ENCODE data around the gene MT2A. TPM values are rescaled to one million over a fixed set of nuclear protein-coding genes. Genes with fewer than 3 reads are reported as not detected.

The MT2A gene
- 24.8 TPM for polyA plus RNA-seq (2013, experiment 1 of 4)
- 3.4 TPM for polyA plus RNA-seq (2013, experiment 2 of 4)
- 10.2 TPM for polyA plus RNA-seq (2013, experiment 3 of 4)
- 11.5 TPM for polyA plus RNA-seq (2013, experiment 4 of 4)

DNA sequence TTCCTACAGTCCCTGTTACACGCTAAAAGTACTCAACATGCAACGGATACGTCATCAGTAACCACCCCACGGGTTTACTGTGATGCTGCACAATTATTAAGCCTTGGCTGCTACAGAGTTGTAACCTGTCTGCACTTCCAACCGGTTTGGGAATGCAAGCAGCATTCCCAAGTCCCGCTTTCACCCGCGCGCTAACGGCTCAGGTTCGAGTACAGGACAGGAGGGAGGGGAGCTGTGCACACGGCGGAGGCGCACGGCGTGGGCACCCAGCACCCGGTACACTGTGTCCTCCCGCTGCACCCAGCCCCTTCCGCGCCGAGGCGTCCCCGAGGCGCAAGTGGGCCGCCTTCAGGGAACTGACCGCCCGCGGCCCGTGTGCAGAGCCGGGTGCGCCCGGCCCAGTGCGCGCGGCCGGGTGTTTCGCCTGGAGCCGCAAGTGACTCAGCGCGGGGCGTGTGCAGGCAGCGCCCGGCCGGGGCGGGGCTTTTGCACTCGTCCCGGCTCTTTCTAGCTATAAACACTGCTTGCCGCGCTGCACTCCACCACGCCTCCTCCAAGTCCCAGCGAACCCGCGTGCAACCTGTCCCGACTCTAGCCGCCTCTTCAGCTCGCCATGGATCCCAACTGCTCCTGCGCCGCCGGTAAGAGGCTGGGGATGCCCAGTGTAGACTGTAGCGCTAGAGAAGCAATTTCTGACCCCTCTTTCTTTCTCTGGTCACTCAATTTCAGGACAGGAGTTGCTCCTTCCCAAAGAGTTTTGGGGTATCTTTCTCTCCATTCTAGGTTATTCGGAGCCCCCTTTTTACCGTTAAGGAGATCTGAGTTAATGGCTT is at the start of gene MT2A:
TSS of gene MT2A (plus strand) at position 542 of the 833 bp plus-strand sequence. CDS start at position 614, 72 bp downstream.
- Histone ChIP-seq H3K9me3 (ENCODE audit: control insufficient read depth, low read length) (no peaks in the 10 kb centered on the region), H3K27me3 (ENCODE audit: control insufficient read depth, insufficient read depth, low read length, poor library complexity, severe bottlenecking) (peaks cover 72% of the 10 kb centered on the region), H3K4me3 (ENCODE audit: insufficient read depth, low read depth, low read length) (peak within 1 kb of the TSS; percentile 35), H3K36me3 (ENCODE audit: control insufficient read depth, insufficient read depth, low read length) (no peaks in the 10 kb centered on the region), H3K4me1 (ENCODE audit: control insufficient read depth, insufficient read depth, low read length) (peaks cover 23% of the 10 kb centered on the region), H3K27ac (ENCODE audit: insufficient read depth, low read depth, low read length, poor library complexity, severe bottlenecking) (no peak within 1 kb of the TSS)
- 8 to 9% methylated on average over 62 of the region's 62 CpGs for WGBS, 2 experiments

DNA sequence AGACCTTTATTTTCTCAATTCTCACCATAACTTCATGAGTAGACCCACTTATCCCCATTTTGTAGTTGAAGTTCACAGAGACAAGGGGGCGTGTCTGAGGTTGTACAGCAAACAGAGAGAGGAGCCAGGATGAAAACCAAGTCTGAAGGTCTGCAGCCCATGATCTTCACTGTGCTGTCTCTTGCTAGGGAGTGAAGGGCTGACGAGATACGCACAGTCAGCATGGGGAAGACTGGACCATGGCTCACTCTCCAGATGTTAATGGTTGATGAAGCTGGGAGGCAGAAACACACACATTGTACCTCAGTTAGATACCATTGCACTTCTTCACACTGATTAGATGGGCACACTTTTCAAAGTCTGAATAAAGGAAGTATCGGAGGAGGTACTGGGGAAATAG is 49.3 kb upstream of the MT2A start:
- WGBS, 2 experiments = 92 to 93% methylated on average over 4 of the region's 4 CpGs
- no peaks in the 10 kb centered on the region for H3K9me3 ChIP-seq (ENCODE audit: control insufficient read depth, low read length)
- H3K4me1 ChIP-seq (ENCODE audit: control insufficient read depth, insufficient read depth, low read length) = no peaks in the 10 kb centered on the region
- H3K36me3 ChIP-seq (ENCODE audit: control insufficient read depth, insufficient read depth, low read length) = no peaks in the 10 kb centered on the region
- H3K27ac ChIP-seq (ENCODE audit: insufficient read depth, low read depth, low read length, poor library complexity, severe bottlenecking) = no peak overlapping the region
- no peak overlapping the region for H3K4me3 ChIP-seq (ENCODE audit: insufficient read depth, low read depth, low read length)
- H3K27me3 ChIP-seq (ENCODE audit: control insufficient read depth, insufficient read depth, low read length, poor library complexity, severe bottlenecking) = no peaks in the 10 kb centered on the region

DNA sequence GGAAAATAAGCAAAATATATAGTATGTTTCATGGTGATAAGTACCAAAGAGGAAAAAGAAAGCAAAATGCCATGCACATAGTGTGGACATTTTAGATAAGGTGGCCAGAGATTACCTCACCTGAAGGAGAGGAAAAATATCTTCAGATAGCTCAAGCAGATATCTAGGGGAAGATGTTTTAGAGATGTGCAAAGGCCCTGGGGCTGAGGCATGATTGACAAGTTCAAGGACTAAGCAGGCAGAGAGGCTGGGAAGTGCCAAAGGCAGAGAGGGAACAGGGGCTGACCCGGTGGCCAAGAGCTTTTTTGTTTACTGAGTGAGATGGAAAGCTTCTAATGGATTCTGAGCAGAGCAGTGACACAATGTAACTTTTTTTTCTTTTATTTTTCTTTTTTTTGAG is 47.9 kb upstream of the MT2A start:
- Histone ChIP-seq H3K4me3 (ENCODE audit: insufficient read depth, low read depth, low read length) (no peak overlapping the region), H3K36me3 (ENCODE audit: control insufficient read depth, insufficient read depth, low read length) (no peaks in the 10 kb centered on the region), H3K4me1 (ENCODE audit: control insufficient read depth, insufficient read depth, low read length) (no peaks in the 10 kb centered on the region), H3K27ac (ENCODE audit: insufficient read depth, low read depth, low read length, poor library complexity, severe bottlenecking) (no peak overlapping the region), H3K27me3 (ENCODE audit: control insufficient read depth, insufficient read depth, low read length, poor library complexity, severe bottlenecking) (no peaks in the 10 kb centered on the region), H3K9me3 (ENCODE audit: control insufficient read depth, low read length) (no peaks in the 10 kb centered on the region)
- WGBS, 2 experiments = 84 to 88% methylated on average over 1 of the region's 1 CpG

DNA sequence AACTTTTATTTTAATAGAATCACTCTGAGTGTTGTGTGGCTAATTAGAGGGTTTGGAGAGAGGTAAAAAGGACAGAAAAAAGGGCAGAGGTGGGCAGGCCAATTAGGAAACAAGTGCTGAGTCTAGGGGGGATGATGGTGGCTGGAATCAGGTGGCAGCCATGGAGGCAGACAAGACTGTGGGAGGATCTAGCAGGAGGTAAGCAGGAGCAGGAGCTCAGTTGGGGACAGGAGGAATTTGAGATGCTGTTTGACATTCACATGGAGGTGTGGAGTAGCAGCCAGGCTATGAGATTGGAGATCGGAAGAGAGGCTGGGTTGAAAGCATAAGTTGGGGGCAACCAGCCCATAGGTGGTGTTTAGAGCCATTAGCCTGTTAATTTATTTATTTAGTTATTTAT is 47.3 kb upstream of the MT2A start:
- H3K4me3 ChIP-seq (ENCODE audit: insufficient read depth, low read depth, low read length) = no peak overlapping the region
- no peaks in the 10 kb centered on the region for H3K27me3 ChIP-seq (ENCODE audit: control insufficient read depth, insufficient read depth, low read length, poor library complexity, severe bottlenecking)
- H3K27ac ChIP-seq (ENCODE audit: insufficient read depth, low read depth, low read length, poor library complexity, severe bottlenecking) = no peak overlapping the region
- no peaks in the 10 kb centered on the region for H3K36me3 ChIP-seq (ENCODE audit: control insufficient read depth, insufficient read depth, low read length)
- no peaks in the 10 kb centered on the region for H3K4me1 ChIP-seq (ENCODE audit: control insufficient read depth, insufficient read depth, low read length)
- H3K9me3 ChIP-seq (ENCODE audit: control insufficient read depth, low read length) = no peaks in the 10 kb centered on the region
- WGBS, 2 experiments = 83 to 94% methylated on average over 1 of the region's 1 CpG

DNA sequence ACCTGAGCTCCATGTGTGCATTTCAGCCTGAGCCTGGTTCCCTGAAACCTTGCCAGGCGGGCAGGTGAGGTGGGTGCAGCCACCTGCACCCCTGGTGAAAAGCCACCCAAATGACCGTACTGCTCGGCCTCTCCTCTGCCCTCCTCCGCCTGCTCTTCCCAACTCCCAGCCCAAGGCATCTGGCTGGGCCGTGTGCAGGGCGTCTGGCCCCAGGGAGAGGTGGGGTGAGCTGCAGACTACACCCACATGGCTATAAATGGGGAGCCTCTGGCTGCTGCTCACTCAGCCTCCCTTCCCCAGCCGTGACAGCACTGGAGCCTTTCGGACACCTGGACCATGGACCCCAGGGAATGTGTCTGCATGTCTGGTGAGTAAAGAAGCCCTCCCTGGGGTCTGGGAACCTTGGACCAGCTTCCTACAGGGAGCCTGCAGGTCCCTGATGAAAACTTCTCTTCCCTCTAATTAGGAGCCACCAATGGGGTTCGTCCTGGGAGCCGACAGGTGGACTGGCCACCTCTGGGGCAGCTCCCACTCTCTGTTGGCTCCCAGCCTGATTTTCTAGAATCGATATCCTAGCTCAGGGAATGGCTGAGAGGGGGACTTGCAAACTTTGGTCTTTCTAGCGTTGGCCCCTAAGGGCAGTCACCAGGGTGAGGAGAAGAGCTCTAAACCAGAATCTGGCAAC is 43.4 kb upstream of the MT2A start, which contains the start of gene MT4:
TSS of gene MT4 (plus strand) at position 281 of the 685 bp plus-strand sequence. CDS start at position 337, 56 bp downstream.
- Histone ChIP-seq H3K27me3 (ENCODE audit: control insufficient read depth, insufficient read depth, low read length, poor library complexity, severe bottlenecking) (peaks cover 9% of the 10 kb centered on the region), H3K36me3 (ENCODE audit: control insufficient read depth, insufficient read depth, low read length) (no peaks in the 10 kb centered on the region), H3K27ac (ENCODE audit: insufficient read depth, low read depth, low read length, poor library complexity, severe bottlenecking) (no peak within 1 kb of the TSS), H3K4me3 (ENCODE audit: insufficient read depth, low read depth, low read length) (no peak within 1 kb of the TSS), H3K9me3 (ENCODE audit: control insufficient read depth, low read length) (no peaks in the 10 kb centered on the region), H3K4me1 (ENCODE audit: control insufficient read depth, insufficient read depth, low read length) (no peaks in the 10 kb centered on the region)
- WGBS, 2 experiments = 91% methylated on average over 12 of the region's 12 CpGs

DNA sequence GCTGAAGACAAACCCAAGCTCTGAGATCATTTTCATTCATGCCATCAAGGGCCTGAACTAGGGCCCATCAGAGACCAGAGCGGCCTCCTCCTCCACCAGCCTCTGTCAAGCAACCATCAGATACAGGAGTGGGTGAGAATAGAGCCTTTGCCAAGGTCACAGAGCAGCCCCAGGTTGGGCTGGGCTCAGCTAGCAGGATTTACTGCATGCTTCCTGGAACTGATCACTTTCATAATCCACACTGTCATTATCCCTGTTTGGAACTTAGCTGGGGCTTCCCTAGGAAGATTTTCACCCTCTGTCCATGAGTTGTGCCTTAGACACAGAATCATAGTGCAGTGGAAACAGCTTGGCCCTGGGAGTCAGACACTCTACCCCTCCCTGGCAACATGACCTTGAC is 38.4 kb upstream of the MT2A start:
- H3K27ac ChIP-seq (ENCODE audit: insufficient read depth, low read depth, low read length, poor library complexity, severe bottlenecking) = no peak overlapping the region
- 89 to 100% methylated on average over 1 of the region's 1 CpG for WGBS, 2 experiments
- peaks cover 9% of the 10 kb centered on the region for H3K27me3 ChIP-seq (ENCODE audit: control insufficient read depth, insufficient read depth, low read length, poor library complexity, severe bottlenecking)
- H3K36me3 ChIP-seq (ENCODE audit: control insufficient read depth, insufficient read depth, low read length) = no peaks in the 10 kb centered on the region
- no peaks in the 10 kb centered on the region for H3K9me3 ChIP-seq (ENCODE audit: control insufficient read depth, low read length)
- no peaks in the 10 kb centered on the region for H3K4me1 ChIP-seq (ENCODE audit: control insufficient read depth, insufficient read depth, low read length)
- H3K4me3 ChIP-seq (ENCODE audit: insufficient read depth, low read depth, low read length) = no peak overlapping the region

DNA sequence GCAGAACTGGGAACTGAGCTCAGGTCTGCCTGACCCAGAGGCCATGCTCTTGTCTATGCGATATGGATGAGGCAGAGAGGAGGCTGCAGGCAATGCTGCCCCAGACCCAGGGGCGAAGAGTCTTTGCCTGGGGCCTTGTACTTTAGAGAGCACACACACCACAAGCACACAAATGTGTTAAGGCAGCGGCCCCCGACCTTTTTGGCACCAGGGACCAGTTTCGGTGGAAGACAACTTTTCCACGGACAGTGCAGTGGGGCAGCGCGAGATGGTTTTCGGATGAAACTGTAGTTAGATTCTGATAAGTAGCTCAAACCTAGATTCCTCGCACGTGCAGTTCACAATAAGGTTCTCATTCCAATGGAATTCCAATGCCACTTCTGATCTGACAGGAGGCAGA is 36.9 kb upstream of the MT2A start:
- 87 to 88% methylated on average over 11 of the region's 11 CpGs for WGBS, 2 experiments
- Histone ChIP-seq H3K36me3 (ENCODE audit: control insufficient read depth, insufficient read depth, low read length) (no peaks in the 10 kb centered on the region), H3K27ac (ENCODE audit: insufficient read depth, low read depth, low read length, poor library complexity, severe bottlenecking) (no peak overlapping the region)

DNA sequence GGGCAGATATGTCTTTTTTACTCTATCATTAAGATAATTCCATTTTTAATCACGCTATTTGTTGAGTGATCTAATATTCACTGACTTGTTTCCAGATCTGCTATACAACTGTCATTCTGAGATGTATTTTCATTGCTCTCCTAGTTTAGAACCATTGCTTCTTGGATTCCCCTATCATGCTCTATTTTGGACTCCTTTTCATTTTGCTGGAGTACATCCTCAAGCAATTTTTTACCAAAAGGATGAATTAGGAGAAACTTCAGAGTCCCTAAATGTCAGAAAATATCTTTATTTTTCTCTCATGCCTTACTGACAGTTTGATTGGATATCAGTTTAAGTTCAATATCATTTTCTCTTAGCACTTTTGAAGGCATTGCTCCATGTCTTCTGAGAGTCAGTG is 33.8 kb upstream of the MT2A start:
- no peak overlapping the region for H3K4me3 ChIP-seq (ENCODE audit: insufficient read depth, low read depth, low read length)
- H3K27ac ChIP-seq (ENCODE audit: insufficient read depth, low read depth, low read length, poor library complexity, severe bottlenecking) = no peak overlapping the region
- no peaks in the 10 kb centered on the region for H3K36me3 ChIP-seq (ENCODE audit: control insufficient read depth, insufficient read depth, low read length)
- no peaks in the 10 kb centered on the region for H3K4me1 ChIP-seq (ENCODE audit: control insufficient read depth, insufficient read depth, low read length)
- H3K9me3 ChIP-seq (ENCODE audit: control insufficient read depth, low read length) = no peaks in the 10 kb centered on the region
- no peaks in the 10 kb centered on the region for H3K27me3 ChIP-seq (ENCODE audit: control insufficient read depth, insufficient read depth, low read length, poor library complexity, severe bottlenecking)
- WGBS, 2 experiments = 73 to 96% methylated on average over 1 of the region's 1 CpG

More for the DNA sequence above, 36.9 kb upstream of the MT2A start:
- Histone ChIP-seq H3K4me1 (ENCODE audit: control insufficient read depth, insufficient read depth, low read length) (no peaks in the 10 kb centered on the region), H3K9me3 (ENCODE audit: control insufficient read depth, low read length) (no peaks in the 10 kb centered on the region), H3K27me3 (ENCODE audit: control insufficient read depth, insufficient read depth, low read length, poor library complexity, severe bottlenecking) (peaks cover 9% of the 10 kb centered on the region), H3K4me3 (ENCODE audit: insufficient read depth, low read depth, low read length) (no peak overlapping the region)

DNA sequence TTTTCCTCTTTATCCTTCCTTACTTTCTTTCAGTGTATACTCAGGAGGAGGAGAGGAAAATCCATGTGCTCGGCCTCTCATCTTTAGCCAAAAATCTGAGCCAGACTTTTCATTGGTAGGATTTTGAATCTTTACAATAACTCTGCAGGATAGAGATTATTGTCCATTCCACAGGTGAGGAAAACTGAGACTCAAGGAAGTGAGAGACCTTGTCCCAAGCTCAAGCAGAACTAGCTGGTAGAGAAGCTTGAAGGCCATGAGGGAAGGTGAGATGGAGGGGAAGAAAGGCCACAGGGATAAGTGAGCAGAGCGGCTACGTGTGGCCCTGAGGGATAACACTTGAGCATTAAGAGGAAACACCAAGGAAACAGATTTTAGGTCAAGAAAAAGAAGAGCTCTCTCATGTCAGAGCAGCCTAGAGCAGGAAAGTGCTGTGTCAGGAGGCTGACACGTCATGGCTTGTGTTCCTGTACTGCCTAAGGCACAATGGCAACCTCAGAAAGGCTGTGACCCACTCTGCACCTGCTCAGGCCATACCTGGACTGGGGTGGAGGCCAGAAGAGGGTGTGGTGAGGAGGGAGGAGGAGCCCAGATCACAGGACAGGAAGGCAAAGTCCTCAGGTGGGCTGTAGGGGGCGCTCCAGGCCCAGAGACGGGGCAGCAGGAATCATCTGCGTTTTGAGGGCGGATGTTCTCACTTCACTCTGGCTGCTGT is 31.6 kb upstream of the MT2A start:
- Histone ChIP-seq H3K27ac (ENCODE audit: insufficient read depth, low read depth, low read length, poor library complexity, severe bottlenecking) (no peak overlapping the region), H3K4me3 (ENCODE audit: insufficient read depth, low read depth, low read length) (no peak overlapping the region), H3K27me3 (ENCODE audit: control insufficient read depth, insufficient read depth, low read length, poor library complexity, severe bottlenecking) (no peaks in the 10 kb centered on the region), H3K4me1 (ENCODE audit: control insufficient read depth, insufficient read depth, low read length) (no peaks in the 10 kb centered on the region), H3K36me3 (ENCODE audit: control insufficient read depth, insufficient read depth, low read length) (no peaks in the 10 kb centered on the region), H3K9me3 (ENCODE audit: control insufficient read depth, low read length) (no peaks in the 10 kb centered on the region)
- 38 to 43% methylated on average over 8 of the region's 8 CpGs for WGBS, 2 experiments

DNA sequence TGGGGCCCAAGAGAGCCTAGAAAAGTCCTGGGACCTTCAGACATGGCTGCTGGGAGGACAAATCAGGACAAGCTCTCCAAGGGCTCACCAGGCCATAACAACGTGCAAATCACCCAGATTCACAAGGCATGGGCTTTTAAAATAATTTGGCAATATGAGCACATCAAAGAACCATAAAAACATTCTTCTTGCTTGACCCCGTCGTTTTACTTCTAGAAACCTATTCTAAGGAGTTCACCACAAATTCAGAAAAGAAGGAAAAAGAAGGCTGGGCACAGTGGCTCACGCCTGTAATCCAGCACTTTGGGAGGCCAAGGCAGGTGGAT is 31.1 kb upstream of the MT2A start:
- WGBS, 2 experiments = 79 to 82% methylated on average over 4 of the region's 4 CpGs
- H3K27me3 ChIP-seq (ENCODE audit: control insufficient read depth, insufficient read depth, low read length, poor library complexity, severe bottlenecking) = no peaks in the 10 kb centered on the region
- H3K36me3 ChIP-seq (ENCODE audit: control insufficient read depth, insufficient read depth, low read length) = no peaks in the 10 kb centered on the region
- H3K4me1 ChIP-seq (ENCODE audit: control insufficient read depth, insufficient read depth, low read length) = no peaks in the 10 kb centered on the region
- H3K4me3 ChIP-seq (ENCODE audit: insufficient read depth, low read depth, low read length) = no peak overlapping the region
- no peaks in the 10 kb centered on the region for H3K9me3 ChIP-seq (ENCODE audit: control insufficient read depth, low read length)
- H3K27ac ChIP-seq (ENCODE audit: insufficient read depth, low read depth, low read length, poor library complexity, severe bottlenecking) = no peak overlapping the region
